Measurements from ENCODE around the gene ZCCHC8.

DNA sequence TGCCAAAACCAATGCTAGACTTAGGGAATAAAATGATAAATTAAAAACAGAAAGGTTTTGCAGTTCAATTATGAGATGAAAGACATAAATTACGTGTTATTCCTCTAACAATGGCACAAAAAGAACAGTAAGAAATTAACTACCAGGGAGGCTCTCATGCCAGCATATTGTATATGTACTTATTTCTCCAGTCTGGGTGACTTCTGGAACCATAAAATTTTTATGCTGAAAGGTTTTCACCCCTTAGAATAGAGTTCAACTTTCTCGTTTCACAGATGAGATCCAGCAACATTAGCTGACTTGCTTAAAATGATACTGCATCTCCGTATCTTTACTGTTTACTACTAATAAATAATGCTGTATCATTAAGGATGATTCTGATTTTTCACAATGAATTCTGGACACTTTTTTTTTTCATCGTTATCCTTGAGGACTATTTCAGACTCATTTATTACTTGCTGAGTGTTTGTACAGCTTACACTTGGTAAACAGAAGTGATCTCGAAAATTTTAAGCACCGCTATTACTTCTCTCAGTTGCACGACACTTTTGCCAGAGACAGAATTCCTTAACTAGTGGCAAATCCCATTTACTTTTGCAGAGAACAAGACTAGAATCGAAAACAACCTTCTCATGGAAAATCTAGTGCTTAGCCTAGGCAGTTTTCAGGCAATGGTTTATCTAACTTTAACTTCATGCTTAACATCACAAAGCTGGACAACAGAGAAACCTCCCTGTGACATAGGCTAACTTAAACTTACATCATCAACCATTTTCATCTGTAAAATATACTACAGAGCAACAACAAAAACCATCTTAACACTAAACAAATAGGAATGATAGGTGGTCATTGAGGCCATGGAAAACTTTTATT, 23.4 kb upstream of the ZCCHC8 start:
- TF ChIP-seq, protein P1, sequence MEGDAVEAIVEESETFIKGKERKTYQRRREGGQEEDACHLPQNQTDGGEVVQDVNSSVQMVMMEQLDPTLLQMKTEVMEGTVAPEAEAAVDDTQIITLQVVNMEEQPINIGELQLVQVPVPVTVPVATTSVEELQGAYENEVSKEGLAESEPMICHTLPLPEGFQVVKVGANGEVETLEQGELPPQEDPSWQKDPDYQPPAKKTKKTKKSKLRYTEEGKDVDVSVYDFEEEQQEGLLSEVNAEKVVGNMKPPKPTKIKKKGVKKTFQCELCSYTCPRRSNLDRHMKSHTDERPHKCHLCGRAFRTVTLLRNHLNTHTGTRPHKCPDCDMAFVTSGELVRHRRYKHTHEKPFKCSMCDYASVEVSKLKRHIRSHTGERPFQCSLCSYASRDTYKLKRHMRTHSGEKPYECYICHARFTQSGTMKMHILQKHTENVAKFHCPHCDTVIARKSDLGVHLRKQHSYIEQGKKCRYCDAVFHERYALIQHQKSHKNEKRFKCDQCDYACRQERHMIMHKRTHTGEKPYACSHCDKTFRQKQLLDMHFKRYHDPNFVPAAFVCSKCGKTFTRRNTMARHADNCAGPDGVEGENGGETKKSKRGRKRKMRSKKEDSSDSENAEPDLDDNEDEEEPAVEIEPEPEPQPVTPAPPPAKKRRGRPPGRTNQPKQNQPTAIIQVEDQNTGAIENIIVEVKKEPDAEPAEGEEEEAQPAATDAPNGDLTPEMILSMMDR (IDR thresholded peaks at IDR 0.05; ENCODE audit: poor library complexity, severe bottlenecking) = no peak
- TF ChIP-seq SMC3 (conservative IDR thresholded peaks at IDR 0.05; ENCODE audit: poor library complexity) (no peak), EZH2 (IDR thresholded peaks at IDR 0.05; ENCODE audit: borderline replicate concordance, insufficient read depth, low read length, poor library complexity, severe bottlenecking) (no peak)
